ENCODE results near the gene S100A13.
A peak's percentile ranks its signal among the peaks of the same experiment; 100 is the strongest.
"Not testable (repeated sequence)": the region's sequence is repeated elsewhere in the genome, so short reads cannot be mapped to it uniquely, and the experiment has no call there.

Gene S100A13

GRCh38 chr1:153648000-153648643 lies 20.8 kb upstream of the S100A13 start:
- DNase-seq (ENCODE audit: low read depth in 2 of 2), result no peak

GRCh38 chr1:153647346-153647714 lies 20.0 kb upstream of the S100A13 start:
- DNase-seq (ENCODE audit: low read depth in 2 of 2), result no peak

GRCh38 chr1:153646672-153647345 lies 19.5 kb upstream of the S100A13 start:
- no peak for DNase-seq (ENCODE audit: low read depth in 2 of 2)

- no peak for DNase-seq (ENCODE audit: low read depth in 2 of 2)
Measured at GRCh38 chr1:153643816-153644215, 16.5 kb upstream of the S100A13 start.

- no peak for DNase-seq (ENCODE audit: low read depth in 2 of 2)
Measured at GRCh38 chr1:153643100-153643499, 15.8 kb upstream of the S100A13 start.

GRCh38 chr1:153642161-153642560 lies 14.9 kb upstream of the S100A13 start:
- DNase-seq (ENCODE audit: low read depth in 2 of 2), result no peak

- no peak for DNase-seq (ENCODE audit: low read depth in 2 of 2)
Measured at GRCh38 chr1:153640861-153641260, 13.6 kb upstream of the S100A13 start.

GRCh38 chr1:153640213-153640612 lies 12.9 kb upstream of the S100A13 start:
- not testable (repeated sequence) for DNase-seq (ENCODE audit: low read depth in 2 of 2)

- DNase-seq (ENCODE audit: low read depth in 2 of 2), result no peak
Measured at GRCh38 chr1:153639280-153639679, 12.0 kb upstream of the S100A13 start.

- DNase-seq (ENCODE audit: low read depth in 2 of 2), result no peak
Measured at GRCh38 chr1:153638261-153638660, 11.0 kb upstream of the S100A13 start.

GRCh38 chr1:153636312-153636711 lies 9.0 kb upstream of the S100A13 start:
- no peak for DNase-seq (ENCODE audit: low read depth in 2 of 2)

- no peak for DNase-seq (ENCODE audit: low read depth in 2 of 2)
Measured at GRCh38 chr1:153635872-153636271, 8.6 kb upstream of the S100A13 start.

GRCh38 chr1:153633754-153634665 lies 6.7 kb upstream of the S100A13 start, which contains the start of gene CHTOP:
TSS of gene CHTOP (plus strand) at chr1:153634066. CDS start at chr1:153636589, 2,523 bp downstream.
- DNase-seq (ENCODE audit: low read depth in 2 of 2), result peak; percentile 88 to 97

- no peak for DNase-seq (ENCODE audit: low read depth in 2 of 2)
Measured at GRCh38 chr1:153633161-153633753, 6.0 kb upstream of the S100A13 start.

- DNase-seq (ENCODE audit: low read depth in 2 of 2), result no peak
Measured at GRCh38 chr1:153631047-153632022, 4.0 kb upstream of the S100A13 start.

GRCh38 chr1:153630384-153630783 lies 3.1 kb upstream of the S100A13 start:
- no peak for DNase-seq (ENCODE audit: low read depth in 2 of 2)

GRCh38 chr1:153629971-153630370 lies 2.7 kb upstream of the S100A13 start:
- DNase-seq (ENCODE audit: low read depth in 2 of 2), result no peak

GRCh38 chr1:153629343-153629665 lies 2.0 kb upstream of the S100A13 start:
- no peak for DNase-seq (ENCODE audit: low read depth in 2 of 2)

GRCh38 chr1:153628638-153629342 lies 1.5 kb upstream of the S100A13 start:
- no peak for DNase-seq (ENCODE audit: low read depth in 2 of 2)
